ENCODE measurements around the gene EHMT1. TPM values are rescaled to one million over a fixed set of nuclear protein-coding genes. Genes with fewer than 3 reads are reported as not detected.
"Not testable (repeated sequence)": the region's sequence is repeated elsewhere in the genome, so short reads cannot be mapped to it uniquely, and the experiment has no call there.

EHMT1 gene
- total and polyA plus RNA-seq, 2 donors = 37.3 to 56.9 TPM

DNA sequence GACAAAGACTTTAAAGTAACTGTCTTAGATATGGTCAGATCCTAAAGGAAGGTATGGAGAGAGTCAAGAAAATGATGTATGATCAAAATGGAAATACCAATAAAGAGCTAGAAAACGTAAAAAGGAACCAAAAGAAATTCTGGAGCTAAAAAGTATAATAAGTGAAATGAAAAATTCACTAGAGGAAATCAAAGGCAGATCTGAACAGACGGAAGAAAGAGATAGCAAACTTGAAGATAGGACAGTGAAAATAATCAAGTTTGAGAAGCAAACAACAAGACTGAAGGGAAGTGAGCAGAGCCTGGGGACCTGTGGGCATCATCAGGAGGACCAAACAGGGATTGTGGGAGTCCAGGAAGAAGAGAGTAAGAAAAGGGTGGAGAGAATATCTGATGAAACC, 115.4 kb downstream of the EHMT1 start:
- WGBS = 96% methylated on average over 2 of the region's 2 CpGs
- DNase-seq (ENCODE audit: low read depth in 6 of 9, low spot score in 9 of 9) = no peak
- Histone ChIP-seq H3K4me1 (ENCODE audit: control insufficient read depth in 2 of 2, insufficient read depth in 2 of 2, low read length in 2 of 2) (no peaks in the 10 kb centered on the region), H3K27ac (ENCODE audit: low read depth in 1 of 2, low read length in 1 of 2) (no peak overlapping the region), H3K36me3 (ENCODE audit: control insufficient read depth in 2 of 2, insufficient read depth in 2 of 2, low read length in 1 of 2) (peaks cover 36 to 43% of the 10 kb centered on the region in 2 donors), H3K9me3 (ENCODE audit: control insufficient read depth in 2 of 2, insufficient read depth in 1 of 2, low read length in 1 of 2) (peaks cover 10 to 25% of the 10 kb centered on the region in 2 donors), H3K4me3 (ENCODE audit: low read length in 2 of 2) (no peak overlapping the region), H3K27me3 (ENCODE audit: control insufficient read depth in 2 of 2, insufficient read depth in 1 of 2, low read length in 1 of 2) (no peaks in the 10 kb centered on the region)

DNA sequence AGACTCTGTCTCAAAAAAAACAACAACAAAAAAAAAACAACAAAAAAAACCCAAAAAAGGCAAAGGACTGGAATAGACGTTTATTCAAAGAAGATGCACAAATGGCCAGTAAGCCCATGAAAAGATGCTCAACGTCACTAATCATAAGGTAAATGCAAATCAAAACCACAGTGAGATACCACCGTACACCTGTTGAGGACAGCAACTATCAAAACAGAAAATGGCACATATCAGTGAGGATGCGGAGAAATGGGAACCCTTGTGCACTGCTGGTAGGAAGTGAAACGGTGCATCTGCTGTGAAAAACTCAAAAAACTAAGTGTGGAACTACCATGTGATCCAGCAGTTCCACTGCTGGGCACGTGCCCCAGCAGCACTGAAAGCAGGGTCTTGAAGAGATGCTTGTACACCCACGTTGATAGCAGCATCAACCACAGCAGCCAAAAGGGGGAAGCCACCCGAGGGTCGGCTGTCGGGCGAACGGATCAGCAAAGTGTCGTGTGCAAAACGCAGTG, 119.4 kb downstream of the EHMT1 start:
- not testable (repeated sequence) for H3K4me3 ChIP-seq (ENCODE audit: low read length in 2 of 2); H3K4me1 ChIP-seq (ENCODE audit: control insufficient read depth in 2 of 2, insufficient read depth in 2 of 2, low read length in 2 of 2); H3K27ac ChIP-seq (ENCODE audit: low read depth in 1 of 2, low read length in 1 of 2); H3K27me3 ChIP-seq (ENCODE audit: control insufficient read depth in 2 of 2, insufficient read depth in 1 of 2, low read length in 1 of 2); H3K9me3 ChIP-seq (ENCODE audit: control insufficient read depth in 2 of 2, insufficient read depth in 1 of 2, low read length in 1 of 2); DNase-seq (ENCODE audit: low read depth in 6 of 9, low spot score in 9 of 9)
- peaks cover 15 to 28% of the 10 kb centered on the region in 2 donors for H3K36me3 ChIP-seq (ENCODE audit: control insufficient read depth in 2 of 2, insufficient read depth in 2 of 2, low read length in 1 of 2)
- 96% methylated on average over 6 of the region's 14 CpGs for WGBS

GRCh38 chr9:137738703-137739102, 119.9 kb downstream of the EHMT1 start:
- Histone ChIP-seq H3K9me3 (ENCODE audit: control insufficient read depth in 2 of 2, insufficient read depth in 1 of 2, low read length in 1 of 2) (no peaks in the 10 kb centered on the region), H3K4me3 (ENCODE audit: low read length in 2 of 2) (no peak overlapping the region), H3K27me3 (ENCODE audit: control insufficient read depth in 2 of 2, insufficient read depth in 1 of 2, low read length in 1 of 2) (no peaks in the 10 kb centered on the region), H3K27ac (ENCODE audit: low read depth in 1 of 2, low read length in 1 of 2) (no peak overlapping the region), H3K36me3 (ENCODE audit: control insufficient read depth in 2 of 2, insufficient read depth in 2 of 2, low read length in 1 of 2) (peaks cover 15 to 27% of the 10 kb centered on the region in 2 donors), H3K4me1 (ENCODE audit: control insufficient read depth in 2 of 2, insufficient read depth in 2 of 2, low read length in 2 of 2) (peaks cover 0 to 7% of the 10 kb centered on the region in 2 donors)
- 97% methylated on average over 10 of the region's 11 CpGs for WGBS
- no peak for DNase-seq (ENCODE audit: low read depth in 6 of 9, low spot score in 9 of 9)

DNA sequence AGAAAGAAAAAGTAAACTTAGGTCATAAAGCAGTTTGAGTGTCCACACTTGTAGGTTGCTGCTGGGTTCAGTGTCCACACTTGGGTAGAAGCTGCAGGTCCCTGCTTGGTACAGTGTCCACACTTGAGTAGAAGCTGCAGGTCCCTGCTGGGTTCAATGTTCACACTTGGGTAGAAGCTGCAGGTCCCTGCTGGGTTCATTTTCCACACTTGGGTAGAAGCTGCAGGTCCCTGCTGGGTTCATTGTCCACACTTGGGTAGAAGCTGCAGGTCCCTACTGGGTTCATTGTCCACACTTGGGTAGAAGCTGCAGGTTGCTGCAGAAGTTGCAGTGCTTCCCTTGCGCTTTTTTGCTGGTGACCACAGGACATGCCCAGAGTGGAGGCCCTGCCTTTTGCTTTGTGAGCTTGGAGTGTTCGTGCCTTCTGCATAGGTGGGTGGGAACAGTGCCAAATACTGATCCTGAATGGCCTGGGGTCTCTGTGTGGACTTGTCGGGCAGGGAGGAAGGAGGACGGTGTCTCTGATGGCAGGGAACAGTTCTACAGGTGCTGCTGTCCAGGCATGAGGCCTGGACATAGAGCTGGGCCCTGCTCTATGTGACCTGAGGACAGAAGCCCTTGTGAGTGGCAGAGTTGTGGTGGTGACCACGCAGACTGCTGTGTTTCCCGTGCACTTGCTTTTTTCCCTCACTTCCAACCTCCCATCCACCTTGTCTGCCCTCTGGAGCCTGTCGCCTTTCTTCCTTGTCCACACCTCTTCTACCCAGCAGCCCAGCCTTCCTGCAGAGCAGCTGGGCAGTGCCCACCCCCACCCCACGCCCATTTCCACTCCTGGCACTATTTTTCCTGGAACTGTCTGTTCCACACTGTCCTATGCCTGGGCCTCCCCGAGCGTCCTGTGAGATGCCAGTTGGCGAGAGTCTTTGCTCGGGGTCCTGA, 120.8 kb downstream of the EHMT1 start:
- H3K27ac ChIP-seq (ENCODE audit: low read depth in 1 of 2, low read length in 1 of 2) = no peak overlapping the region
- H3K4me3 ChIP-seq (ENCODE audit: low read length in 2 of 2) = no peak overlapping the region
- WGBS = 96% methylated on average over 12 of the region's 12 CpGs
- peaks cover 0 to 7% of the 10 kb centered on the region in 2 donors for H3K4me1 ChIP-seq (ENCODE audit: control insufficient read depth in 2 of 2, insufficient read depth in 2 of 2, low read length in 2 of 2)
- H3K36me3 ChIP-seq (ENCODE audit: control insufficient read depth in 2 of 2, insufficient read depth in 2 of 2, low read length in 1 of 2) = peaks cover 15 to 32% of the 10 kb centered on the region in 2 donors
- DNase-seq (ENCODE audit: low read depth in 6 of 9, low spot score in 9 of 9) = no peak
- no peaks in the 10 kb centered on the region for H3K9me3 ChIP-seq (ENCODE audit: control insufficient read depth in 2 of 2, insufficient read depth in 1 of 2, low read length in 1 of 2)
- H3K27me3 ChIP-seq (ENCODE audit: control insufficient read depth in 2 of 2, insufficient read depth in 1 of 2, low read length in 1 of 2) = no peaks in the 10 kb centered on the region

GRCh38 chr9:137740312-137740711, 121.5 kb downstream of the EHMT1 start:
- H3K27ac ChIP-seq (ENCODE audit: low read depth in 1 of 2, low read length in 1 of 2) = no peak overlapping the region
- H3K36me3 ChIP-seq (ENCODE audit: control insufficient read depth in 2 of 2, insufficient read depth in 2 of 2, low read length in 1 of 2) = peaks cover 19 to 35% of the 10 kb centered on the region in 2 donors
- no peak for DNase-seq (ENCODE audit: low read depth in 6 of 9, low spot score in 9 of 9)
- WGBS = 95% methylated on average over 9 of the region's 9 CpGs
- no peaks in the 10 kb centered on the region for H3K9me3 ChIP-seq (ENCODE audit: control insufficient read depth in 2 of 2, insufficient read depth in 1 of 2, low read length in 1 of 2)
- peaks cover 0 to 8% of the 10 kb centered on the region in 2 donors for H3K4me1 ChIP-seq (ENCODE audit: control insufficient read depth in 2 of 2, insufficient read depth in 2 of 2, low read length in 2 of 2)
- H3K4me3 ChIP-seq (ENCODE audit: low read length in 2 of 2) = no peak overlapping the region
- H3K27me3 ChIP-seq (ENCODE audit: control insufficient read depth in 2 of 2, insufficient read depth in 1 of 2, low read length in 1 of 2) = no peaks in the 10 kb centered on the region

GRCh38 chr9:137741330-137741729, 122.5 kb downstream of the EHMT1 start:
- no peak overlapping the region for H3K4me3 ChIP-seq (ENCODE audit: low read length in 2 of 2)
- no peak for DNase-seq (ENCODE audit: low read depth in 6 of 9, low spot score in 9 of 9)
- H3K9me3 ChIP-seq (ENCODE audit: control insufficient read depth in 2 of 2, insufficient read depth in 1 of 2, low read length in 1 of 2) = no peaks in the 10 kb centered on the region
- 97% methylated on average over 4 of the region's 4 CpGs for WGBS
- H3K36me3 ChIP-seq (ENCODE audit: control insufficient read depth in 2 of 2, insufficient read depth in 2 of 2, low read length in 1 of 2) = peaks cover 26 to 39% of the 10 kb centered on the region in 2 donors
- H3K27me3 ChIP-seq (ENCODE audit: control insufficient read depth in 2 of 2, insufficient read depth in 1 of 2, low read length in 1 of 2) = no peaks in the 10 kb centered on the region
- H3K27ac ChIP-seq (ENCODE audit: low read depth in 1 of 2, low read length in 1 of 2) = no peak overlapping the region
- peaks cover 0 to 17% of the 10 kb centered on the region in 2 donors for H3K4me1 ChIP-seq (ENCODE audit: control insufficient read depth in 2 of 2, insufficient read depth in 2 of 2, low read length in 2 of 2)

GRCh38 chr9:137742698-137743097, 123.9 kb downstream of the EHMT1 start:
- no peak overlapping the region for H3K4me3 ChIP-seq (ENCODE audit: low read length in 2 of 2)
- WGBS = 99% methylated on average over 7 of the region's 7 CpGs
- H3K9me3 ChIP-seq (ENCODE audit: control insufficient read depth in 2 of 2, insufficient read depth in 1 of 2, low read length in 1 of 2) = no peaks in the 10 kb centered on the region
- DNase-seq (ENCODE audit: low read depth in 6 of 9, low spot score in 9 of 9) = no peak
- H3K27ac ChIP-seq (ENCODE audit: low read depth in 1 of 2, low read length in 1 of 2) = no peak overlapping the region
- H3K4me1 ChIP-seq (ENCODE audit: control insufficient read depth in 2 of 2, insufficient read depth in 2 of 2, low read length in 2 of 2) = peaks cover 0 to 17% of the 10 kb centered on the region in 2 donors
- H3K27me3 ChIP-seq (ENCODE audit: control insufficient read depth in 2 of 2, insufficient read depth in 1 of 2, low read length in 1 of 2) = no peaks in the 10 kb centered on the region
- H3K36me3 ChIP-seq (ENCODE audit: control insufficient read depth in 2 of 2, insufficient read depth in 2 of 2, low read length in 1 of 2) = peaks cover 24 to 39% of the 10 kb centered on the region in 2 donors

GRCh38 chr9:137743695-137744094, 124.9 kb downstream of the EHMT1 start:
- peaks cover 0 to 20% of the 10 kb centered on the region in 2 donors for H3K4me1 ChIP-seq (ENCODE audit: control insufficient read depth in 2 of 2, insufficient read depth in 2 of 2, low read length in 2 of 2)
- H3K36me3 ChIP-seq (ENCODE audit: control insufficient read depth in 2 of 2, insufficient read depth in 2 of 2, low read length in 1 of 2) = peaks cover 31 to 45% of the 10 kb centered on the region in 2 donors
- no peak for DNase-seq (ENCODE audit: low read depth in 6 of 9, low spot score in 9 of 9)

GRCh38 chr9:137744632-137745183, 125.9 kb downstream of the EHMT1 start:
- no peak for DNase-seq (ENCODE audit: low read depth in 6 of 9, low spot score in 9 of 9)
- Histone ChIP-seq H3K9me3 (ENCODE audit: control insufficient read depth in 2 of 2, insufficient read depth in 1 of 2, low read length in 1 of 2) (no peaks in the 10 kb centered on the region), H3K27me3 (ENCODE audit: control insufficient read depth in 2 of 2, insufficient read depth in 1 of 2, low read length in 1 of 2) (no peaks in the 10 kb centered on the region), H3K36me3 (ENCODE audit: control insufficient read depth in 2 of 2, insufficient read depth in 2 of 2, low read length in 1 of 2) (peaks cover 31 to 45% of the 10 kb centered on the region in 2 donors), H3K4me3 (ENCODE audit: low read length in 2 of 2) (no peak overlapping the region), H3K4me1 (ENCODE audit: control insufficient read depth in 2 of 2, insufficient read depth in 2 of 2, low read length in 2 of 2) (peaks cover 0 to 16% of the 10 kb centered on the region in 2 donors), H3K27ac (ENCODE audit: low read depth in 1 of 2, low read length in 1 of 2) (no peak overlapping the region)
- WGBS = 95% methylated on average over 11 of the region's 11 CpGs

More at GRCh38 chr9:137743695-137744094, 124.9 kb downstream of the EHMT1 start:
- no peaks in the 10 kb centered on the region for H3K27me3 ChIP-seq (ENCODE audit: control insufficient read depth in 2 of 2, insufficient read depth in 1 of 2, low read length in 1 of 2)
- WGBS = 98% methylated on average over 19 of the region's 19 CpGs
- no peaks in the 10 kb centered on the region for H3K9me3 ChIP-seq (ENCODE audit: control insufficient read depth in 2 of 2, insufficient read depth in 1 of 2, low read length in 1 of 2)
- no peak overlapping the region for H3K27ac ChIP-seq (ENCODE audit: low read depth in 1 of 2, low read length in 1 of 2)
- no peak overlapping the region for H3K4me3 ChIP-seq (ENCODE audit: low read length in 2 of 2)
